SK-N-MC (cell line): ENCODE data around the gene SLCO4A1.

Experiments
- EZH2 ChIP-seq: fragments of 200-600 bp; sonication (generic); IDR thresholded peaks from one replicate; pipeline ENCODE4 v1.6.1; 2017; ENCODE audit warnings: antibody characterized with exemption
- FOXP2 ChIP-seq: optimal IDR thresholded peaks from 2 replicates; pipeline ENCODE3; 2011; ENCODE audit warnings: mild to moderate bottlenecking, moderate library complexity; ENCODE audit not compliant: insufficient read depth; ENCODE audit errors: extremely low read length, control extremely low read depth
- POLR2AphosphoS5 ChIP-seq: IDR thresholded peaks from 2 replicates; pipeline ENCODE4 v1.6.1; 2012; ENCODE audit warnings: mild to moderate bottlenecking, low read depth, low read length, borderline replicate concordance

DNA sequence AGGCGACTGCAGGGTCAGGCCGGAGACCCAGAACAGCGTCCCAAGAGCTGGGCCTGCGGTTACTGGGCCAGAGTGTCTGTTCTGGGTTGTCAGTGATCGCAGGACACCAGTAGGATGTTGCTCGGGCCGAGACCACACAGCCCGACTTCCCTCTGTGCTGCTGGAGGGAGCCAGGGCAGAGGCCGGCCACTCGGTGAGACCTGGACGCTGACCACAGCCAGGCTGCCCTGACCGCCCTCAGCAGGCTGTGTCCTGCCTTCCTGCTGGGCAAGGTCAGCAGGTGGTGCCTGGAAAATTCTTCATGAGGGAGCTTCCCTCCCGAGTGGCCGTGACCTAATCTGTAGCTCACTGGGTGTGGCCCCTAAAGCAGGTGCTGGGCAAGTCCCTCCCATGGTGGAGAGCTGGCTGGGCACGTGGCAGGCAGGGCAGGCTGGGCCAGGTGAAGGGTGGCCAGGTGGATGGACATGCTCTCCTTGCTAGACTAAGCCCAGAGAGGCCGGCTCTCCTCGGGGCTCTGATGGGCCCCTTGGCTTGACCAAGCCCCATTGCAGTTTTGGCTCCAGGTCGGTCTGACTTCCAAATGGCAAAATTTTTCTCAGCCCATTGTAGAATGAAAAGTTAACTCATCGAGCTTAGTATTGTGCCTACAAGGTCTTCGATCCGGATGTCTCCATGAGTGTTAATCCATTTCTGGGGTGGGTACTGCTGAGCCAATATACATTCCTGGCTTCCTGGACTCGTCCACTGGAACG is 1.9 kb downstream of the SLCO4A1 start:
- no peak for TF ChIP-seq EZH2
- TF ChIP-seq POLR2AphosphoS5, result no peak
- no peak for TF ChIP-seq FOXP2
